ENCODE results near the gene NSUN3.

DNA sequence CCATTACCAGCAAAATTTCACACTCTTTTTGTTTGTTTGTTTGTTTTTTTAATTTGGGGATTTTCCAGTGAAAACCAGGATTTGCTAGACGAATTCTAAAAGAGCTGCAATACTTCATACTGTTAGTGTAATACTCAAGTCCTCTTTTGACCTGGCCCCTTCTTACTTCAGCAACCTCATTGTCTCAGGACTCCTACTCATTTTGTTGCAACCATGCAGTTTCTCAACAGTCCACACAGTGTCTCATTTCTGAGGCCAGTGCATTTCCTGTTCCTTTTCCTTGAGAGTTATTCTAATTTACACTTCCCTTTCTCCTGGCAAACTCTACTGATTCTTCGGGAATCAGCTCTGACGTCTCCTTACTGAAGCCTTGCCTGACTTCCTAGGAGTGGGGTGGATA, 35.6 kb downstream of the NSUN3 start:
- TF ChIP-seq CTCF (IDR thresholded peaks at IDR 0.05; ENCODE audit: insufficient read depth, low read length) (no peak), SPI1 (IDR thresholded peaks at IDR 0.05; ENCODE audit: borderline replicate concordance, low read depth) (peak; percentile 83; the same call in 1 of the 2 replicates), POLR2AphosphoS5 (IDR thresholded peaks at IDR 0.05; ENCODE audit: low read depth) (peak; percentile 35; the same call in 1 of the 2 replicates)
